IPS-11a (cell line): ENCODE results near the gene SPINT1.

Experiments
- H3K4me3 ChIP-seq: one replicate; pipeline ENCODE4 v1.5.1; 2013; ENCODE audit warnings: low read depth, low read length, control low read depth

Gene SPINT1

DNA sequence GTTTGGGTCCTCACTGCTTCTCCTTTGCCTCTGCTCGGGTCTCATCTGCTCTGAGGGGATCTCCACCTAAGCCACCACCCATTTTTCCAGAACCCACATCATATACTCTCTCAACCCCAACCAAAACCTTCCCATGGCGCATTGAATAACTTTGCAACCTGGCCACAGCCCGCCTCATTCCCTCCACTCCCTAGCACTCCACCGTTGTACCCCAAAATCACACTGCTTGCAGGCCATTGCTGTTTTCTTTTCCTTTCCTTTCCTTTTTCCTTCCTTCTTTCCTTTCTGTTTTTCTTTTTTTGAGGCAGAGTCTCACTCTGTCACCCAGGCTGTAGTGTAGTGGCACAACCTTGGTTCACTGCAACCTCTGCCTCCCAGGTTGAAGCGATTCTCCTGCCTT lies 47.3 kb downstream of the SPINT1 start:
- H3K4me3 ChIP-seq = no peak overlapping the region

DNA sequence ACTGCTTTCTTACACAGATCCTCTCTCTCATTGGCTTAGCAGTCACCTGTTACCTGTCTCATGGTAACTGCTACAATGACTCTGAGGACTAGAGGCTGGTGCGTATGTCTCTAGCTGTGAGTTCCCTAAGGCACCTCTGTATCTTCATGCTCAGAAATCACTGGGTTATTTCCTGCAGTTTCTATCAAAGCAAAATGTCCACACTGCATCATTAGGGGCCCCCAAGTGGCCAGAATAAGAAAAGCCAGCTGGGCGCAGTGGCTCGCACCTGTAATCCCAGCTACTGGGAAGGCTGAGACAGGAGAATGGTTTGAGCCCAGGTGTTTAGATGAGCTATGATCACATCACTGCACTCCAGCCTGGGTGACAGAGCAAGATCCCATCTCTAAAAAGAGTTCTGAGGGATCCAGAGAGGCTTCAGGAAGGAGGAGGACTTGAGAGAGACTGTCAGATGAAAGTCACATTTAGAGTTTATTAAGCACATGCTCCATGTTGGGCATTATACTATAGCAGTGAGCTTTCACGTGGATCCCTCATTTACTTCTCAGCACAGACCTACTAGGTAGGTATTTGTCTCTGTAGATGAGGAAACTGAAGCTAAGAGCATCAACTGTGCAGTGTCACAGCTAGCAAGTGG lies 48.1 kb downstream of the SPINT1 start:
- H3K4me3 ChIP-seq = no peak overlapping the region

DNA sequence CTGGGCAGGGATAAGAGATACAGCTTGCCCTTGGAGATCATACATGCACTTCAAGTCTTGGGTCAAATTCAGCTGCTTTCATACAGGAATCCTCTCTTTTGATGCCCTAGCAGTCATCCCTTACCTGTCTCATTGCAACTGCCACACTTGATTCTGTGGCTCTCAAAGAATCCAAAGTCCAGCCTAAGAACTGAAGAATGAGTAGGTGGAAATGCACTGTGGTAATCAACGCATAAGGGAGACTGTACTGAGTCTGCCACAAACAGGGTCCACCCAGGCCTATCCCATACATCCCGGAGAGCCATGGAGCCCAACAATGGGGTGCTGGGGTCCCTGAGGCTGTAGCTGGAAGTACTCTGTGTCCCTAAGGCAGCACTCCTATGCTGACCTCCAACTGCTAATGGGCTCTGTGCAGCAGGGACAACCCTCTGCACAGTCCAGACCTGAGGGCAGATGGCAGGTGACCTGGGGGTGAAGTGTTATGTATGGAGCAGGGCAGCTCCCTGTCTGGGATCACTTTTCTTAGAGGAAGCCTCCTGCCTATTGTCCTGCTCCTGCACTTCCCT lies 48.7 kb downstream of the SPINT1 start:
- H3K4me3 ChIP-seq = no peak overlapping the region

DNA sequence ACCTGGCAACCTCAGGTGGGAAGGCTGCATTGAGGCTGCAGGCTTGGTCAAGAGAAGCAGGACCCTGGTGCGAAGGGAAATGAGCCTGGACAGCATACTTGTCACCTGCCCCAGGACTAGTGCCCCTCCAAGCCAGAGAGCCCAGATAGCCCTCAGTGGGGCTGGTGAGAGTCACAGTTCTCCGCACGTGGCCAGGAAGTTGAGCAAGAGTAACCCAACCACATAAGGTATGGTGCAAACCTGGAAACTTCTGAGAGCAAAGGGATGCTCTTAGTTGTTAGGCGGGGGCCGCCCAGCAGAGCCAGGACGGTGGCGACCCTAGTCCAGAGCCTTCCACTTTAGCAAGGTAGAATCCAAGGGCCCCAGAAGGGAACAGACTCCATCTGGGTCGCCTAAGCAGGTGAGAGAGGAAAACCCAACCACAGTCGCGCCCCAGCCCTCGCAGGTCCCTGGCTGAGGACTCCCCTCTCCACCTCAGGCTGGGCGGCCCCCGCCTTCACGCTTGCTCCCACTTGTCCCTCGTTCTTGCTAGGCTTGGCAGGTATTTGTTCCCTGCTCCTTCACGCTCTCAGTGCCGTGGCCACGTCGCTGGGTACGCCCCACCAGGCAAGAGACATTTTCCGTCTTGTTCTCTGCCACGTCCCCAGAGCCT lies 49.3 kb downstream of the SPINT1 start:
- no peak overlapping the region for H3K4me3 ChIP-seq

DNA sequence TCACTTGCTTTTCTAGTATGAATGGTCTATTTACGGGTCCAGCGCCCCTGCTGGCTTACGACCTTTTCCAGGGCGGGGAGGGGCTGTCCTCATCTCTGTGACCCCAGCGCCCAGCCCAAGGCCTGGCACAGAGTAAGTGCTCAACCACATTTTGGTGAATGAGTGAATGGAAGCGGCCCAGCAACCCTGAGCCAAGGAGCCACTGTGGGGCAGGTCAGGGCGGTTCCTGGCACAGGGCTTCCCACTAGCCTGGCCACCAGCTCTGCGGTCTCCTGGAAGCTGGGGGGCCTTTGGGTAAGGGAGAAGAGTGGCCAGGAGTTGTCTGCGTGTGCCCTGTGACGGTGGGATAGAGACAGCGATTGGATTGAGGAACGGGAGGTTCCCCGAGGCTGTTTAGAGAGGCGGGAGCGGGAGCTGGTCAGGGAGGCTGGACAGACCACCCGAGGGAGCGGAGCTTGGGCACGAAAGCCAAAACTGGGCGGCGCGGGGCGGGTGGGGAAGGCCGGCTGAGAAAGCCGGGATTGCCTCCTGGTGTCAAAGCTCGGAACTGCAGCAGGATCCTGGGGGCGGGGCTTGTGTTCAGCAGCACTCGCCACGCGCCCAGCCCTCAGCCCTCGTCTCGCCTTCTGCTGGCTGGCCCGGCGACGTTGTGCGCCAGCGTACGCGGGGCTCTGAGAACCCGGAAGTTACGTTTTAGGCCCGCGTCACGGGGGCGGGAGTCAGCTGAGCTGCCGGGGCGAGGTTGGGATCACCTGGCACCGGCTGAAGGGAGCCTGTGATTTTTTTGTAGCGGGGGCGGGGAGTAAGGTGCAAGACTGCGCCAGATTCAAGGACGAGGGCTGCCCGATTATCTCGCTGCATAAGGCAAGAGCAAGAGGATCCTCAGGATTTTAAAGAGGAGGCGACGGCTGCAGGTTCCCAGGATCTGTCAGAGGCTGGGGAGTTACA lies 50.2 kb downstream of the SPINT1 start, which contains the start of gene VPS18:
Gene VPS18 (plus strand): TSS at position 718 of the 948 bp plus-strand sequence. CDS start 319 bp downstream, outside the sequence.
- peak within 1 kb of the TSS; percentile 89 for H3K4me3 ChIP-seq

DNA sequence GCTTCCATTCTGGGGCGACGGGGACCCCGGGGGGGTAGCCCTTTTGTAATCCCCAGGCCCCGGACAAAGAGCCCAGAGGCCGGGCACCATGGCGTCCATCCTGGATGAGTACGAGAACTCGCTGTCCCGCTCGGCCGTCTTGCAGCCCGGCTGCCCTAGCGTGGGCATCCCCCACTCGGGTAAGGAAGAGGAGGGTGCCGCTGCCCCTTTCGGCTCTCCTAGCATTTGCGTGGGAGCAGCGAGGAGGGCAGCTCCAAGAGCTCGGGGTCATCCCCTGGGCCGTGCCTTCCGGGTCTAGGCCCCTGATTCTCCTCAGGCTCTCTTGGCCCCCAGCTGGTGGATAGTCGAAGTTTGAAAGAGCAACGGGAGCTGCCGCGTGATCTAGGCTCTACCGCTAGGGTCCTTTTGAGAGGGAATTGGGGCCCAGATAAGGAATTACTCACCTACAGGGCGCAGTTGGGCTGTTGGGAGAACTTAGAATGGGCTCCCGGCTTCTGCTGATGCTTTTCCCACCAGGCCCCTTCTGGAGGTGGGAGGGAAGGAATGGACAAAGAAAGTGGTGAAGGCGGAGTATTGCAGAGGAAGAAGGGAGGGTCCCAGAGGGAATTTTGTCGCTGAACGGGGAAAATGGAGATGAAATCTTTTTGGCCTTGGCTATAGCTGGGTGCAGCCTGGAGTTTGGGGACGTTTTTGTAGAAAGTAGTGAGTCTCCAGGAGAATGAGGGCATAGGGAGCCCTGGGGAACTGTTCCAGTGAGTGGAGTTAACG lies 51.0 kb downstream of the SPINT1 start:
- H3K4me3 ChIP-seq = peak overlapping the region; percentile 89

DNA sequence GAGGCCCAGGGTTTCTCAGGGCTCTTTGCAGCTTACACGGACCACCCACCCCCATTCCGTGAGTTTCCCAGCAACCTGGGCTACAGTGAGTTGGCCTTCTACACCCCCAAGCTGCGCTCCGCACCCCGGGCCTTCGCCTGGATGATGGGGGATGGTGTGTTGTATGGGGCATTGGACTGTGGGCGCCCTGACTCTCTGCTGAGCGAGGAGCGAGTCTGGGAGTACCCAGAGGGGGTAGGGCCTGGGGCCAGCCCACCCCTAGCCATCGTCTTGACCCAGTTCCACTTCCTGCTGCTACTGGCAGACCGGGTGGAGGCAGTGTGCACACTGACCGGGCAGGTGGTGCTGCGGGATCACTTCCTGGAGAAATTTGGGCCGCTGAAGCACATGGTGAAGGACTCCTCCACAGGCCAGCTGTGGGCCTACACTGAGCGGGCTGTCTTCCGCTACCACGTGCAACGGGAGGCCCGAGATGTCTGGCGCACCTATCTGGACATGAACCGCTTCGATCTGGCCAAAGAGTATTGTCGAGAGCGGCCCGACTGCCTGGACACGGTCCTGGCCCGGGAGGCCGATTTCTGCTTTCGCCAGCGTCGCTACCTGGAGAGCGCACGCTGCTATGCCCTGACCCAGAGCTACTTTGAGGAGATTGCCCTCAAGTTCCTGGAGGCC lies 55.8 kb downstream of the SPINT1 start:
- no peak overlapping the region for H3K4me3 ChIP-seq

DNA sequence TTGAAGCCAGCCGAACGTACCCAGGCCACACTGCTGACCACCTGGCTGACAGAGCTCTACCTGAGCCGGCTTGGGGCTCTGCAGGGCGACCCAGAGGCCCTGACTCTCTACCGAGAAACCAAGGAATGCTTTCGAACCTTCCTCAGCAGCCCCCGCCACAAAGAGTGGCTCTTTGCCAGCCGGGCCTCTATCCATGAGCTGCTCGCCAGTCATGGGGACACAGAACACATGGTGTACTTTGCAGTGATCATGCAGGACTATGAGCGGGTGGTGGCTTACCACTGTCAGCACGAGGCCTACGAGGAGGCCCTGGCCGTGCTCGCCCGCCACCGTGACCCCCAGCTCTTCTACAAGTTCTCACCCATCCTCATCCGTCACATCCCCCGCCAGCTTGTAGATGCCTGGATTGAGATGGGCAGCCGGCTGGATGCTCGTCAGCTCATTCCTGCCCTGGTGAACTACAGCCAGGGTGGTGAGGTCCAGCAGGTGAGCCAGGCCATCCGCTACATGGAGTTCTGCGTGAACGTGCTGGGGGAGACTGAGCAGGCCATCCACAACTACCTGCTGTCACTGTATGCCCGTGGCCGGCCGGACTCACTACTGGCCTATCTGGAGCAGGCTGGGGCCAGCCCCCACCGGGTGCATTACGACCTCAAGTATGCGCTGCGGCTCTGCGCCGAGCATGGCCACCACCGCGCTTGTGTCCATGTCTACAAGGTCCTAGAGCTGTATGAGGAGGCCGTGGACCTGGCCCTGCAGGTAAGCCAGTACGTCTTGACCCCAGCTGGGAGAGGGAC lies 56.6 kb downstream of the SPINT1 start:
- H3K4me3 ChIP-seq = no peak overlapping the region

DNA sequence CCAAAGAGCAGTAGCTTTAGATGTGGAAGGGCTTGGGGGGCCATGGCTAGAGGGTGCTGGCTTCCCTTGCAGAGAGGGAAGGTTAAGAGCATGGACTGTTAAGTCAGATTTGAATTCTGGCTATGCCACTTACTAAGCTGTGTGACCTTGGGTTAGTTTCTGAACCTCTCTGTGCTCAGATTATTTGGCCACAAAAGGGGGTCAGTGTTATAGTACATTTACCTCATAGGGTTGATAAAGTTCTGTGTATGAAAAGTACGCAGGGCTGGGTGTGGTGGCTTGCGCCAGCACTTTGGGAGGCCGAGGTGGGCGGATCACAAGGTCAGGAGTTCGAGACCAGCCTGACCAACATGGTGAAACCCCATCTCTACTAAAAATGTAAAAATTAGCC lies 57.2 kb downstream of the SPINT1 start:
- H3K4me3 ChIP-seq = no peak overlapping the region

DNA sequence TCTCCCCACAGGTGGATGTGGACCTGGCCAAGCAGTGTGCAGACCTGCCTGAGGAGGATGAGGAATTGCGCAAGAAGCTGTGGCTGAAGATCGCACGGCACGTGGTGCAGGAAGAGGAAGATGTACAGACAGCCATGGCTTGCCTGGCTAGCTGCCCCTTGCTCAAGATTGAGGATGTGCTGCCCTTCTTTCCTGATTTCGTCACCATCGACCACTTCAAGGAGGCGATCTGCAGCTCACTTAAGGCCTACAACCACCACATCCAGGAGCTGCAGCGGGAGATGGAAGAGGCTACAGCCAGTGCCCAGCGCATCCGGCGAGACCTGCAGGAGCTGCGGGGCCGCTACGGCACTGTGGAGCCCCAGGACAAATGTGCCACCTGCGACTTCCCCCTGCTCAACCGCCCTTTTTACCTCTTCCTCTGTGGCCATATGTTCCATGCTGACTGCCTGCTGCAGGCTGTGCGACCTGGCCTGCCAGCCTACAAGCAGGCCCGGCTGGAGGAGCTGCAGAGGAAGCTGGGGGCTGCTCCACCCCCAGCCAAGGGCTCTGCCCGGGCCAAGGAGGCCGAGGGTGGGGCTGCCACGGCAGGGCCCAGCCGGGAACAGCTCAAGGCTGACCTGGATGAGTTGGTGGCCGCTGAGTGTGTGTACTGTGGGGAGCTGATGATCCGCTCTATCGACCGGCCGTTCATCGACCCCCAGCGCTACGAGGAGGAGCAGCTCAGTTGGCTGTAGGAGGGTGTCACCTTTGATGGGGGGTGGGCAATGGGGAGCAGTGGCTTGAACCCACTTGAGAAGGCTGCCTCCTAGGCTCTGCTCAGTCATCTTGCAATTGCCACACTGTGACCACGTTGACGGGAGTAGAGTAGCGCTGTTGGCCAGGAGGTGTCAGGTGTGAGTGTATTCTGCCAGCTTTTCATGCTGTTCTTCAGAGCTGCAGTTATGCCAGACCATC lies 59.0 kb downstream of the SPINT1 start:
- H3K4me3 ChIP-seq = no peak overlapping the region

DNA sequence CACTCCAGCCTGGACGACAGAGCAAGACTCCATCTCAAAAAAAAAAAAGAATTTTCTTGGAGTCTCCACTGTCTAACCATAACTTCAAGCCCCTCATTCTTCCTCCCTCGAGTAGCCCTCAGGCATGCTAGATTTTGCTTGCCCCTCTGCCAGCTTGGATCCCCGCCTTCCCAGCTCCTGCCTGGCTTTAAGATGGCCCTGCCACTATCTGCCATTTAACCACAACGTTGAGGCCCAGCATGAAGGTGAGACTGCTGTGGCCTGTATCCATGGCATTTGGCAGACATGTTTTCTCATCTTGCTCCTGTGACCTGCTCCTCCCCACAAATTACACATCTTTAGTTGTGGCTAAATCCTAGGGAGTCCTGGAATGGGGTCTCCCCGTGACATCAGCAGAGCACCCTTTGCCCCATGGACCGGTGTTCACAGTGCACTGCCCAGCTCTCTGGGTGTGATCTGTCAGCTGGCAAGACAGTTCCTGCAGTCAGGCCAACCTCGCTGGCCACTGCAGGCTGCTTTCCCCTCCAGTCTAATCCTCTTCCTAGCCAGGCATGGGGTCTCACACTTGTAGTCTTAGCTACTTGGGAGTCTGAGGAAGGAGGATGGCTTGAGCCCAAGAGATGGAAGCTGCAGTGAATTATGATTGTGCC lies 60.8 kb downstream of the SPINT1 start:
- no peak overlapping the region for H3K4me3 ChIP-seq

DNA sequence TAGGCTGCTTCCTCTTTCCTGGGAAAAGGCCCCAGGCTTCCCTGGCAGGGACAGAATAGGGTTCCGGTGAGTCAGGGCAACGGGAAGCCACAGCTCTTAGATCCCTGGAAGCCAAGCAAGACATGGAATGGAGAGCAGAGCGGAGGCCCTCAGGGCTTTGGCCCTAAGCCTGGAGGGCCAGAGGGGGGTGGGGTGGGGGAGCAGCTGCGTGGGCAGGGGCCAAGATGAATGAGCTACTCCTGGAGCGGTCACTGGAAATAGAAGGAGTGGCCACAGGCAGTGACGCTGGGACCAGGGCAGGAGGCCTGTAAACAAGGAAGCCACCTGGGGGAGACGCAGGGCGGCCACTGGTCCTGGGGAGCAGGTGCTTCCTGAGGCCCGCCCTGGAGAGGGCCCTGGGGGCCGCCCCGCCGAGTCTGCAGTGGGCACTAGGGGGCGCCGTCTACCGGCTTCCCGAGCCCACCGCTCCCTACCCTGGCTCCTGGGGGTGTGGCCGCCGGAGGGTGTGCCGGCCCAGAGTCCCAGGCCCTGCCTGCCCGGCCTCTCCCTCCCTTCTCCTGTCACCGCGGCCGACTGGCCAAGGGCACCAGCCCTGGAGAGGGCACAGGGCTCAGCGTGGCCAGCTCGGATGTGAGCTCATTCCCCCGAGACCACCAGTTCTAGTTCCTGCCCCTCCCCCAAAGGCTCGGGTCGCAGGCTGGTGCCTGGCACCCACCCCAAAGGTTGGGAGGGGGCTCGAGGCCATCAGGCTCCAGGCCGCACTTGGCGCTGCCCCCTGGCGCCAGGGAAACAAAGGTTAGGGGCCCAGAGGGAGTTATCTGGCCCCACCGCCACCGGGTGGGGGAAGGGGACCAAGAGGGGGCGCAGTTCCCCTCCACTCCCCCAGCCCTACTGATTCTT lies 62.5 kb downstream of the SPINT1 start:
- peak overlapping the region; percentile 10 for H3K4me3 ChIP-seq

DNA sequence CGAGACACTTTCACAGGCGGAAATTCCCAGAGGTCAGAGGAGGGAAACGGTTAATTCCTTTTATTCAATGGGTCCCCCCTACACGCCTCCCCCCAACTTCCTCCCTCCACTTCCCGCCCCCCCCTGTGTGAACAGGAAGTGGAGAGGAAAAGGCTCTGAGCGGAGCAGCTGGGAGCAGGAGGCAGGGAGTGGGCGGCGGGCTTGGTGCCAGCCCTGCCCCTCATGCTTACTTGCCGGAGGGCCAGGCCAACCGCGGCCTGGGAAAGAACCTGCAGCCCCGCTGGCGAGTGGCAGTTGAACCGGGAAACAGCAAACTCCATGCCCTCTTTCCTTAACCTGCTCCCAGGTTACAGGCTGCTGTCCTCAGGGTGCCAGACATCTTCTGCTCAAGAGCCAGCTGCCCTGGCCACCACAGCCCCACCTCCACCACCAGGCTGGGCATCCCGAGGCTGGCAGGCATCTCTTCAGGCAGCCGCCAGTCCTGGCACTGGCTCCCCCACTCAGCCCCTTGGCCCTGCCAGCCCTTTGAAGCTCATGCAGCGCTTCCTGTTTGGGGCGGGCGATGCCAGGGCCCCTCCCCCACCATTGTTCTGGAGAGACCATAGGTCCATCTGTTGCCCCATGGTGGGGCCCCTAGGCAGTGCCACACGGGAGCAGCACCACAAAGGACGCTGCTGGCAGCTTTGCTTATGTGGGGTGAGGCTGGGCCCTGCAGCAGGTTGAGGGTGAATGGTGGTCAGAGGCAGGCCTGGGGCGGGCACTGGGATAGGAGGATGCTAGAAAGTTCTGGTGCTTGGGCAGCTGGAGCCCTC lies 63.3 kb downstream of the SPINT1 start:
- peak overlapping the region; percentile 10 for H3K4me3 ChIP-seq
